Fibroblast of lung (primary cell): ENCODE data around the gene CACNA1E. TPM values are rescaled to one million over a fixed set of nuclear protein-coding genes. Genes with fewer than 3 reads are reported as not detected.

Source experiments
- DNase-seq, 2 donors: peaks; one replicate each; pipeline versions ENCODE4 v3.0.0 to v3.0.0-alpha.2; 2010; ENCODE audit warnings: low read depth in 2 of 2
- H2AFZ ChIP-seq: 2 replicates; pipeline ENCODE4 v1.5.1; 2012; ENCODE audit warnings: low read length, control low read depth, inconsistent platforms
- H3K27ac ChIP-seq: 2 replicates; pipeline ENCODE4 v1.5.1; 2011; ENCODE audit warnings: low read length, control low read depth; ENCODE audit not compliant: insufficient read depth
- H3K27me3 ChIP-seq: 2 replicates; pipeline ENCODE4 v1.5.1; 2011; ENCODE audit warnings: mild to moderate bottlenecking, low read length; ENCODE audit not compliant: control insufficient read depth, insufficient read depth
- H3K36me3 ChIP-seq: 2 replicates; pipeline ENCODE4 v1.5.1; 2011; ENCODE audit warnings: low read length; ENCODE audit not compliant: control insufficient read depth, insufficient read depth
- H3K4me1 ChIP-seq: 2 replicates; pipeline ENCODE4 v1.5.1; 2011; ENCODE audit warnings: low read length; ENCODE audit not compliant: control insufficient read depth, insufficient read depth; ENCODE audit errors: extremely low read depth
- H3K4me2 ChIP-seq: 2 replicates; pipeline ENCODE4 v1.5.1; 2011; ENCODE audit warnings: low read length, control low read depth; ENCODE audit not compliant: insufficient read depth; ENCODE audit errors: extremely low read depth
- H3K4me3 ChIP-seq, 4 experiments: fragments of 200-600 bp in 1 of 4; sonication (generic) in 1 of 4; replicated peaks in 1 of 4; 2 replicates each; pipeline ENCODE4 v1.5.1; 2011 to 2016; ENCODE audit warnings: low read length in 4 of 4, low read depth in 3 of 4, mild to moderate bottlenecking in 3 of 4, control low read depth in 2 of 4, inconsistent platforms in 1 of 4, mixed read lengths in 1 of 4; ENCODE audit not compliant: insufficient read depth in 1 of 4; ENCODE audit errors: control extremely low read depth in 1 of 4
- H3K79me2 ChIP-seq: 2 replicates; pipeline ENCODE4 v1.5.1; 2012; ENCODE audit warnings: mild to moderate bottlenecking, low read length, inconsistent platforms; ENCODE audit not compliant: control insufficient read depth, insufficient read depth
- H3K9ac ChIP-seq: 2 replicates; pipeline ENCODE4 v1.5.1; 2011; ENCODE audit warnings: mild to moderate bottlenecking, low read length, control low read depth; ENCODE audit not compliant: insufficient read depth
- H3K9me3 ChIP-seq: 2 replicates; pipeline ENCODE4 v1.5.1; 2012; ENCODE audit warnings: low read depth, low read length; ENCODE audit not compliant: control insufficient read depth, insufficient read depth
- H4K20me1 ChIP-seq: 2 replicates; pipeline ENCODE4 v1.5.1; 2011; ENCODE audit warnings: low read length; ENCODE audit not compliant: control insufficient read depth, insufficient read depth; ENCODE audit errors: extremely low read depth
- CTCF ChIP-seq, 2 donors: IDR thresholded peaks in 1 of 2; conservative IDR thresholded peaks in 1 of 2; 1 replicate in 1 of 2; 2 replicates in 1 of 2; pipeline ENCODE4 v1.5.1; 2011 to 2012; ENCODE audit warnings: low read length in 2 of 2, control low read depth in 1 of 2, inconsistent platforms in 1 of 2, low read depth in 1 of 2, mild to moderate bottlenecking in 1 of 2
- EZH2 ChIP-seq: IDR thresholded peaks from 2 replicates; pipeline ENCODE4 v1.5.1; 2012; ENCODE audit warnings: low read length, control low read depth, mild to moderate bottlenecking; ENCODE audit errors: missing control alignments
- polyA plus RNA-seq, 2 donors: library from polyadenylated mRNA; depleted of rRNA in 1 of 2; stranded (reverse) in 1 of 2; unstranded in 1 of 2; fragments of >200 nt; gene quantifications; 2 replicates each; pipeline ENCODE4 v1.2.1, GENCODE V29; 2011 to 2012; ENCODE audit warnings: missing spikeins in 1 of 2
- total RNA-seq: library from RNA; depleted of rRNA; stranded (reverse); fragments of >200 nt; gene quantifications from 2 replicates; pipeline ENCODE4 v1.2.1, GENCODE V29; 2014

CACNA1E gene
- total and polyA plus RNA-seq, 2 donors (not counting 1 experiment from before 2014, with no cell fraction given) = 0.01 TPM; not detected in 1

GRCh38 chr1:181768211-181768929 is 285.1 kb downstream of the CACNA1E start:
- DNase-seq = peak in 1 of 2 donors; percentile 6
- no peak overlapping the region for H3K9ac ChIP-seq

GRCh38 chr1:181768930-181769280 is 285.6 kb downstream of the CACNA1E start:
- H3K27ac ChIP-seq = no peak overlapping the region
- no peaks in the 10 kb centered on the region for H3K4me1 ChIP-seq
- DNase-seq = no peak
- H3K79me2 ChIP-seq = no peaks in the 10 kb centered on the region
- no peaks in the 10 kb centered on the region for H3K36me3 ChIP-seq
- H4K20me1 ChIP-seq = no peaks in the 10 kb centered on the region
- H3K4me3 ChIP-seq = no peak overlapping the region
- H2AFZ ChIP-seq = no peak overlapping the region
- TF ChIP-seq EZH2 = no peak
- TF ChIP-seq CTCF (conservative IDR thresholded peaks at IDR 0.05 in 1 of 2, IDR thresholded peaks at IDR 0.05 in 1 of 2; ENCODE audit: low read depth in 1 of 2, low read length in 2 of 2) = no peak
- H3K9me3 ChIP-seq = no peaks in the 10 kb centered on the region
- H3K4me2 ChIP-seq = no peak overlapping the region
- H3K9ac ChIP-seq = no peak overlapping the region
- H3K27me3 ChIP-seq = no peaks in the 10 kb centered on the region

More at GRCh38 chr1:181768211-181768929, 285.1 kb downstream of the CACNA1E start:
- Histone ChIP-seq H2AFZ (no peak overlapping the region), H3K4me1 (no peaks in the 10 kb centered on the region), H3K4me3 (no peak overlapping the region), H3K79me2 (no peaks in the 10 kb centered on the region), H3K4me2 (no peak overlapping the region), H4K20me1 (no peaks in the 10 kb centered on the region), H3K36me3 (no peaks in the 10 kb centered on the region), H3K9me3 (no peaks in the 10 kb centered on the region), H3K27ac (no peak overlapping the region), H3K27me3 (no peaks in the 10 kb centered on the region)
- TF ChIP-seq CTCF (conservative IDR thresholded peaks at IDR 0.05 in 1 of 2, IDR thresholded peaks at IDR 0.05 in 1 of 2; ENCODE audit: low read depth in 1 of 2, low read length in 2 of 2) (no peak), EZH2 (no peak)

DNA sequence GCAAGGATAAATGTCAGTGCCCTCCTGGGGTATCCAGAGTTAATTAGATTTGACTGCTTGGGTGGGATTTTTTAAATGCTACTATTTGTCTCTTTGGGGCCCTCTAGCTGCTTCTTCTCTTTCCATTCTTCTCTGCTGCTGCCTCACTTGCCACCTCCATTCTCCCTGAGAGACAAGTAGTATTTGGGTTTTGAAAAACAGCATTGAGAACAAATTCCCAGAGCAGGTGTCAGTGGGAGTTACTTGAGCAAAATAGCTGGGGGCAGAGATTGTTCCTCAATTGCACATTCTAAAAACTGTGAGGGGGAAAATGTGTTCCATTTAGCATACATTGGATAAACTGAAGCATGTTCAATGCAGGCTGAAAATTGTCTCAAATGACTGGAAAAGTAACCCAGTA is 286.5 kb downstream of the CACNA1E start:
- Histone ChIP-seq H3K4me1 (no peaks in the 10 kb centered on the region), H3K9me3 (no peaks in the 10 kb centered on the region), H3K4me2 (no peak overlapping the region), H2AFZ (no peak overlapping the region), H4K20me1 (no peaks in the 10 kb centered on the region), H3K79me2 (no peaks in the 10 kb centered on the region), H3K4me3 (no peak overlapping the region), H3K9ac (no peak overlapping the region), H3K27me3 (no peaks in the 10 kb centered on the region), H3K27ac (no peak overlapping the region), H3K36me3 (no peaks in the 10 kb centered on the region)
- DNase-seq = no peak
- TF ChIP-seq EZH2 (no peak), CTCF (conservative IDR thresholded peaks at IDR 0.05 in 1 of 2, IDR thresholded peaks at IDR 0.05 in 1 of 2; ENCODE audit: low read depth in 1 of 2, low read length in 2 of 2) (no peak)
